OCI-M1 (cell line): ENCODE results near the gene HACL1.
A peak's percentile ranks its signal among the peaks of the same experiment; 100 is the strongest.
"Not testable (repeated sequence)": the region's sequence is repeated elsewhere in the genome, so short reads cannot be mapped to it uniquely, and the experiment has no call there.

Experiments used
- DNase-seq: peaks from one replicate; lab custom pipeline; 2025; lab: John Stamatoyannopoulos, UW

Gene HACL1

DNA sequence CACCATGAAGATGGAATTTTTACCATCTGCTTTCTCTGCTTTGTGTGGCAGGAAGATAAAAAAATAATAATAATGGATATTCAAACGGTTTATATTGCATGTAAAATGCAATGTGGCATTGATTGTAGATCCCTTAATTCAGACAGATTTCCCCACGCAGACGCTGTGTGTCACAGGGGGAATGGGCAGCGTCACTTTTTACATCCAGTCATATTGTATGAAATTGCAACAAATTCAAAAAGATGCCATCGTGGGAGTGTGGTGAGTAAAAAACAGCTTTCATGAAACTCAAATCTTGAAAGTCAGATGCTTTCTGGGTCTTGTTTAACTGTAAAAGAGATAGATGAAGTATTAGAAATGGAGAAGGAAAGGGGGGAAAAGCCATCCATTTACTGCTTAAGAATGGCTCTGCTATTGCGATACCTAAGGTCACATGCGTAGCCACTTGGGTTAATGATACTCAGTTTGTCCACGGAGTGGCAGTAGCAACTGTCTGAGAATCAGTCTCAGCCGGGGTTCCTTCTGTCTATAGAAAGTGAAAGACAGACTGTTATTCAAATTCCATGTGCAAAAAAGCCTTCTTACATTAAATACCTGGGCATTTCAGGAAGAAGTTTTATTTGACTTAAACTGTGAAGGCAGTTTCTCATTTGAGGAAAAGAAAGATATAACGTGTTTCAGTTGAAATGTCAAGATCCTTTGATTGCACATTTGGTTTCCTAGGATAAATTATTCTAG lies 28.7 kb upstream of the HACL1 start:
- DNase-seq = peak; percentile 93

DNA sequence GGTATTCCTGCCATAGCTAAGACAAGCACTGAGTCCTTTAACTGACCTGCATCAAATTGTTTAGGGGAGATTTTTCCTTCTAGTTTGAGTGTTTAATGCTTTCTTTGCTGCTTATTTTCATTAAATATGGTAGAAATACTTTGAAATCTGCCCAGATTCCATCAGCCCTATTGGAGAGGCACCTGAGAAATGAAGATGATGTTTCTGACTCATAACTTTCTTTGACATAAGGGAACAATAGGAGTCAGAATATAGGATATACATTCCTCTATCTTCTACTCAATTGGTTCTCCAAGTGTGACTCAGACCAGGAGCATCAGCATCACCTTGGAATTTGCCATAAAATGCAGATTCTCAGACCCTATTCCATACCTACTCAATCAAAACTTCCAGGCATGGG lies 27.6 kb upstream of the HACL1 start:
- no peak for DNase-seq

DNA sequence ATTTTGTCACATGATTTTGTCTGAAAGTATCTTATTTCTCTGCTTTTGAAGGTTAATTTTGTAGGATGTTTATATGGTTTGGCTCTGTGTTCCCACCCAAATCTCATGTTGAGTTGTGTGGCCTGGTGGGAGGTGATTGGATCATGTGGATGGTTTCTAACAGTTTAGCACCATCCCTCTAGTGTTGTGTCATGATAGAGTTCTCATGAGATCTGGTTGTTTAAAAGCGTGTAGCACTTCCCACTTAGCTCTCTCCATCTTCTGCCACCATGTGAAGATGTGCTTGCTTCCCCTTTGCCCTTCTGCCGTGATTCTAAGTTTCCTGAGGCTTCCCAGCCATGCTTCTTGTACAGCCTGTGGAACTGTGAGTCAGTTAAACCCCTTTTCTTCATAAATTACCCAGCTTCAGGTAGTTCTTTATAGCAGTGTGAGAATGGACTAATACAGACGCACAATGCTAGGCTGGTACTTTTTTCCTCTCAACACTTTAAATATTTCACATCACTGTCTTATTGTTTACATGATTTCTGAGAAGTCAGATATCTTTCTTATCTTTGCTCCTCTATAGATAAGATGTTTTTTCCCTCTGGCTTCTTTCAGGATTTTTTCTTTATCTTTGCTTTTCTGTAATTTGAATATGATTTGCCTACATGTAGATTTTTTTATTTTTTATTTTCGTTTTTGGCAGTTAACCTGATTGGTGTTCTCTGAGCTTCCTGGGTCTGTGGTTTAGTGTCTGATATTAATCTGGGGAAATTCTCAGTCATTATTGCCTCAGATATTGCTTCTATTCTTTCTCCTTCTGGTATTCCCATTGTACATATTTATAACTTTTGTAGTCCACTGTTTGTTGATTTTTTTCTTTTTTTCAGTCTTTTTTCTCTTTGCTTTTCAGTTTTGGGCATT lies 22.4 kb upstream of the HACL1 start:
- peak; percentile 49 for DNase-seq

DNA sequence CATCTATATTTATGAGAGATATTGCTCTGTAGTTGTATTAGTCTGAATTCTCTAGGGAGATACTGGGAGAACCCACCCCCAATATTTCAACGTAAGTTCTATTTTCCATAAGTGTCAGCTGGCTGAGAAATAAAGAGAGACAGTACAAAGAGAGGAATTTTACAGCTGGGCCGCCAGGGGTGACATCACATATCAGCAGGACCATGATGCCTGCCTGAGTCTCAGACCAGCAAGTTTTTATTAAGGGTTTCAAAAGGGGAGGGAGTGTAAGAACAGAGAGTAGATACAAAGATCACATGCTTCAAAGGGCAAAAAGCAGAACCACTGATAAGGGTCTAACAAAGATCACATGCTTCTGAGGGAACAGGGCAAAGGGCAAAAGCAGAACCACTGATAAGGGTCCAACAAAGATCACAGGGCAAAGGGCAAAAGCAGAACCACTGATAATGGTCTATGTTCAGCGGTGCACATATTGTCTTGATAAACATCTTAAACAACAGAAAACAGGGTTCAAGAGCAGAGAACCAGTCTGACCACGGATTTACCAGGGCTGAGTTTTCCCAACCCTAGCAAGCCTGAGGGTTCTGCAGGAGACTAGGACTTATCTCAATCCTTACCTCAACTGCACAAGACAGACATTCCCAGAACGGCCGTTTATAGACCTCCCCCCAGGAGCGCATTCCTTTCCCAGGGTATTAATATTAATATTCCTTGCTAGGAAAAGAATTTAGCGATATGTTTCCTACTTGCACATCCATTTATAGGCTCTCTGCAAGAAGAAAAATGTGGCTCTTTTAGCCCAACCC lies 18.5 kb upstream of the HACL1 start:
- peak; percentile 54 for DNase-seq

DNA sequence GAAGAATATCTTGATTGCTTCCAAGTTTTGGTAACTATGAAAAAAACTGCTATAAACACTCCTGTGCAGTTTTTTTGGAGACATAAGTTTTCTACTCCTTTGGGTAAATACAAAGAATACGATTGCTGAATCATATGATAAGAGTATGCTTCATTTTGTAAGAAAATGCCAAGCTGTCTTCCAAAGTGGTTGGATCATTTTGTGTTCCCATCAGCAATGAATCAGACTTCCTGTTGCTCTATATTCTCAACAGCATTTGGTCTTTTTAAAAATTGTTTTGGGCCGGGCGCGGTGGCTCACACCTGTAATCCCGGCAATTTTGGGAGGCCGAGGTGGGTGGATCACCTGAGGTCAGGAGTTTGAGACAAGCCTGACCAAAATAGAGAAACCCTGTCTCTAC lies 14.7 kb upstream of the HACL1 start:
- DNase-seq = no peak

DNA sequence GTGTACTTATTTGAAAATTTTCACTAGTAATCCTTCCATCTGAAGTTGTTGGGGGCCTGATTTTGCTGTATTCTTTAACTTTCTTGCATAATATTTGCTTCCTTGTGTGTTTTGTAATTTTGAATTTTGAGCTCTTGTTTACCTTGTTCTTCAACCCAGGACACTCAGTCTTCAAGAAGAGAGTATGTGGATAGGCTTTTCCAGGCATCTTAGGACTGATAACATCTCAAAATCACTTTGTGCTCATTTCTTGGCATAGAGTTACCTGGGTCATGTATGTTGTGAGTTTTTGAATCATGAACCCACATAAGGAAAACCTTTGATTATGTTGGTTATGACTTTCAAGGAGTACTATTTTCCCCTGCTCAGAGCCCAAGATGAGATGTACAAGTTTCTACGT lies 13.6 kb upstream of the HACL1 start:
- no peak for DNase-seq

DNA sequence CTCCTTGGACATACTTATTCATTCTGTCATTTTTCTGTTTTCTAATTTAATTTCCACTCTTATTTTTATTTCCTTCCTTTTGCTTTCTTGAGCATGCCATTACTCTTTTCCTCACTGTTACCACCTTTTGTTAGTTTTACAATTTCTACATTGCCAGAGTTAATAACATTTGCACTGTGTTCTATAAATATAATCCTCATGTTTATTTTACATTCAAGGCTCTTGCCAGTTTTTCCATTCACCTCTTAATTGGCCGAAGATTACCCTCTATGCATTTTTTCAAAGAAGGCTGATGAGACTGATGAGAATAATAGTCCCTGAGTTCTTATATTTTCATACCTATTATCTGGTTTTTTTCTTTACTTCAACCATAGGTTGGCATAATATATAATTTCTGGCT lies 10.6 kb upstream of the HACL1 start:
- DNase-seq = no peak

DNA sequence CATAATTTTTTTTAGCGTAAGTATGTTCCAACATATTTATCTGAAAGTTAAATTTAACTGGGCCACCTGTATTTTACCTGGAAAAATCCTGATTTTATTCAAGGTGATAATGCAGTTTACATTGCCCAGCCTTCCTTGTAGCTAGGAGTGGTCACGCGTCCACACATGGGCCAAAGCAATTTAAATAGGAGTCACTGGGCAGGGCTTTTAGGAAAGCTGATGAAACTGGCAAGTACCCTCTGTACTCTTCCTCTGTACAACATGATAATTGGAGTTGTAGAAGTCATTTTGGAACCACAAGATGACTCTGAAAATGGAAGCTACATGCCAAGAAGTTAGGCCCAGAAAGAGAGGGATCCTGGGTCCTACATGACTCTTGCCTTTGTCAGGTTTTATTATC lies 9.6 kb upstream of the HACL1 start:
- DNase-seq = no peak

DNA sequence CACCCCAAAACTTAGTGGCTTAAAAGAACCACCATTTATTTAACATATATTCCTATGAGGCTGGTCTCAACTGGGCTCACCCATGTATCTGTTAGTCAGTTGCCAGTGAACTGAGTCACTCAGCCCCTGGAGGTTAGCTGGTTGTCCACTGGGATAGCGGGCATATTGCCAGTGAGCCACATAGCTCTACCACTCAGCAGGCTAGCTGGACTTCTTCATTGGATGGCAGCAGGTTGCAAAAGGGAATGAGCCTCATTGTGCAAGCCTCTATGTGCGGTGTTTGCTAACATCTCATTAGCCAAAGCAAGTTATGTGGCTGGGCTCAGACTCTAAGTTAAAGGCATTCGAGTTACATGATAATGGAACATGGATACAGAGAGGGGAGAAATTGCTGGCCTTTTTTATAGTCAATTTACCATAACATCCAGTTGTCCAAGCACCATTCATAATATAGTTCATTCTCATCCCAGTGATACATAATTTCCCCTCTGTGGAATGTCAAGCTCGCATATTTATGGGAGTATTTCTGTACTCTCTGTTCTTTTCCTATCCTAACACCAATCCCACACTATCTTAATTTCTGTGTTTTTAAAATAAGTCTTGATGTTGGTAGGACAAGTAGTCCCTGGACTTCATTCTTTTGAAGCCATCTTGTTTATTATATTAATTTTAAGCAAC lies 8.9 kb upstream of the HACL1 start:
- DNase-seq = no peak

DNA sequence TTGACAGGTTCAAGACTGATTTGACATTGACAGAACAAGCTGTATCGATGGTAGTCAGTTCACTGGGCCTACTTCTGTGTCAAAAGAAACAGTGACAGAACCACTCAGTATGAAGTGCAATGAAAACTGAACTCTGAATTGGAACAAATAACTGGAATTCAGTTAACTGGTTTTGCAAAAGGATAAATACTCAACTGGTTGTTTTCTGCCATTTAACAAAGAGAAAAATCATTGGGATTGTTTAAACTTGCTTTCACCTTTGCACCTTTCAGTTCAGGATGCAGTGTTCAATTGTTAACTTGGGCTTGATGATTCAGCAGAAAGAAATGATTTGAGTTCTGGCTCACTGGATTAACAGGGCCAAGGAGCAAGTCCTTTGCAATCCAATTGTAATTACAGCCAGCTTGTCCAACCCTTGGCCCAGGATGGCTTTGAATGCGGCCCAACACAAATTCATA lies 5.1 kb upstream of the HACL1 start:
- DNase-seq = no peak

DNA sequence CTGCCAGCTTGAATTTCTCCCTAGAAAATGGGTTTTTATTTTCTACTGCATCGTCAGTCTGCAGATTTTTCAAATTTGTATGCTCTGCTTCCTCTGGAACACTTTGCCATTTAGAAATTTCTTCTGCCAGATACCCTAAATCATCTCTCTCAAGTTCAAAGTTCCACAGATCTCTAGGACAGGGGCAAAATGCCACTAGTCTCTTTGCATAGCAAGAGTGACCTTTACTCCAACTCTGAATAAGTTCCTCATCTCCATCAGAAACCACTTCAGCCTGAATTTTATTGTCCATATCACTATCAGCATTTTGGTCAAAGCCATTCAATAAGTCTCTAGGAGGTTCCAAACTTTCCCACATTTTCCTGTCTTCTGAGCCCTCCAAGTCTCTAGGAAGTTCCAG lies 3.2 kb upstream of the HACL1 start:
- DNase-seq = not testable (repeated sequence)

DNA sequence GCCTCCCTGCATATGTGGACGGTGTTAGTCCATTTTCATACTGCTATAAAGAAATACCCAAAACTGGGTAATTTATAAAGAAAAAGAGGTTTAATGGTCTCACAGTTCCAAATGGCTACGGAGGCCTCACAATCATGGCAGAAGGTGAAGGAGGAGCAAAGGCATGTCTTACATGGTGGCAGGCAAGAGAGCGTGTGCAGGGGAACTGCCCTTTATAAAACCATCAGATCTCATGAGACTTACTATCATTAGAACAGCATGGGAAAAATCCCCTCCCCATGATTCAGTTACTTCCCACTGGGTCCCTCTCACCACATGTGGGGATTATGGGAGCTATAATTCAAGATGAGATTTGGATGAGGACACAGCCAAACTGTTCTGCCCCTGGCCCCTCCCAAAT lies 1.4 kb upstream of the HACL1 start:
- not testable (repeated sequence) for DNase-seq

DNA sequence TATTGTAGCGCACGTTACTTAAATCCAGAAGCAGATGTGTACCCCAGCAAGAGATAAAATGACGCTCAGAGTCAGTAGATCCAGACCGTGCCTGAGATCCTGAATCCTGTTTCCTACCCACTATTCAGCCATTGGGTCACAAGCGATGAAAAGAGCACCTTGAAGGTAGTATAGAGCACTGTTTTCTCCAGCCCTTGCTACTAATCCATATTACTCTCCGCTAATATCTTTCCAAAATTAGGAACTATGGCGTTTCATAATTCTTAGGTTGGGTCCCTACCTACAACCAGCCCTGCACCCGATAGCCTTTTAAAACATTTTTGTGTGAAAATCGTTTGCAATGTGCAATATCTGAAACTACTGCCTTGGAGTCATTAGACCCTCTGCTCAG lies 772 bp upstream of the HACL1 start:
- no peak for DNase-seq

DNA sequence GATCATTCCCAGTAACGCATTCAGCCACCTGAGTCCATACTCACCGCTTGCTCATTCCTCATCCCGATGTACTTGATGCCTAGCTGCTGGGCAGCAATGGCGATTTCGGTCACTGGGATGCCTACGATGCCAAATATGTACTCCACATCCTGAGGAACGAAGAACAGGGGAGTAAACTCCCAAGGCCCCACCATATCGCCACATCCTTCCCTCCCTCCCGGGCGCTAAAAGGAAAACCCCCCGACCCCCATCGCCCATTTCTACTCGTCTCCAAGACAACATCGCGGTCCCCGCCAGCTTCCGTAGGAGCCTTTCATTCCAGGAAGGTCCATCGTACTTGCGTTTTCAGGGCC lies 347 bp downstream of the HACL1 start:
- no peak for DNase-seq

DNA sequence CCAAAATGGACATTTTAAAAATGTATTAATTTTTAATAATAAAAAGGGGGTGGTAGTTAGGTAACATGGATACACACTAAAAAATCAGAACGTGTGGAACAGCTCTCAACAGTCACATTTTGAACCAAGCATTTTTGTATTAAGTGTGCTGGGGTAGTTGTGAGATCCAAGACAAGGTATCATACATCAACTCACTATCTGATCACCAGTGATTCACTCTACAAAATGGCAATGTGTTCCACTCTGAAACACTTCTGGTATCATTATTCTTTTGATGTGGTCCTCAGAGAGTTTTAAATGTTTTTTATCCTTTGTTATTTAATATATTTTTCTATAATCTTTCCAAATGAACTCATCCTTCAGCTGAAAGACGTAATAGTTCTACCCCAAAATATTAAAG lies 5.4 kb downstream of the HACL1 start:
- no peak for DNase-seq

DNA sequence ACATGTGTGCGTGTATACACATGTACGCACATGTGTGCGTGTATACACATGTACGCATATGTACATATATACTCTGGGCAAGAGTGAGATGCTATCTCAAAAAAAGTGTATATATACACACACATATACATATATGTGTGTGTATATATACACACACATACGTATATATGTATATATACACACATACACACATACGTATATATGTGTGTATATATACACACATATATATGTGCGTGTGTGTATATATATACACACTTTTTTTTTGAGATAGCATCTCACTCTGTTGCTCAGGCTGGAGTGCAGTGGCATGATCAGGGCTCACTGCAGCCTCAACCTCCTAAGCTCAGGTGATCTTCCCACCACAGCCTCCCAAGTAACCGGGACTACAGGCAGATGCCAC lies 8.4 kb downstream of the HACL1 start:
- DNase-seq = no peak

DNA sequence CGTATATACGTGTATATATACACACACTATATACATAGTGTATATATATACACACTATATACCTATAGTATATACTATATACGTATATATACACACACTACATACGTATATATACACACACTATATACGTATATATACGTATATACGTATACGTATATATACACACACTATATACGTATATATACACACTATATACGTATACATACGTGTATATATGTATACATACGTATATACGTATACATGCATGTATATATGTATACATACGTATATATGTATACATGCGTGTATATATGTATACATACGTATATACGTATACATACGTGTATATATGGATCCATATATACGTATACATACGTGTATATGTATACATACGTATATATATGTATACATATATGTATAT lies 9.4 kb downstream of the HACL1 start:
- no peak for DNase-seq

DNA sequence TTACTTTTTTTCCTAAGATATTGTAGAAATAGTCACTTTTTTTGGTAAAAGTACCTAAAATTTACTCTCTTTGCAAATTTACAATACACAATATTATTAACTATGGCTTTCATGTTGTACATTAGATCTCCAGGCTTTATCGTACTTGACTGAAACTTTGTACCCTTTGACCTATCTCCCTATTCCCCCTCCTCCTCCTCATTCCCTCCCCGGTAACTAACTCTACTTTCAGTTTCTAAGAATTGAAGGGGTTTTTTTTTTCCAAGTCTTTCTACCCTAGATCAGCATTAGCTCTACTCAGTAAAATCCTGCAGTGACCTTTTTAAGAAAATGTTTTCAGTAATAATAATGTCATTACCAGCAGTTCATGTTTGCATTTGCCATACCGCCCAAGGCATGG lies 10.1 kb downstream of the HACL1 start:
- DNase-seq = peak; percentile 49

DNA sequence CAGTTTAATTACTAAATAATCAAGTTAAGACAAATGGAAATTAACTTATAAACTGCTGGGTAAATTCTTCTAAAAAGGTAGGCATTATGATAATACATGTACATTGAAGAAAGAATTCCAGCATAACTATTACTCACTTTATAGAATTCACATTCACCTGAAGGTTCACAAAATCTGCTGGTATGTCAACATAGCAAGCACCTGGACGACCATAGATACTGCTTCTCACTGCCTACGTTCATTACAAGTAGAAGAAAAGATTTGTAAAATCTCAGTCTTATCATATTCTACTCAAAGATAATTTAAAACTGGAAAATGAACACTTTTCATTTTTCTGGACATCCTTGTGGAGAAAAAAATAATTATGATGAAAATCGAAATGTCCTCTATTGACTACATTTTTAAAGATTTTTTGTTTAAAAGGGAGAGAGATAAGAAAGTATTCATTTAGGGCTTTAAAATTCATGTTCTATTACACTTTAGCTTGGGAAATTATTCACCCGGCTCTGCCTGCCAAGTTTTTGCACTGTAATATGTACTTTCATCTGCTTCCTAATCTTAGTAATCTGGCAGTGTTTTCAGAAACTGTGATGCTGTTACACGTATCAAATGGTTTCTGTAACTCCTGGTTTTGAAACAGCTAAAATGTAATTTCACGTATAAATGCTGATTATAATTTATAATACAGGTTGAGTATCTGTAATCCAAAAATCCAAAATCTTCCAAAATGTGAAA lies 16.1 kb downstream of the HACL1 start:
- DNase-seq = no peak

DNA sequence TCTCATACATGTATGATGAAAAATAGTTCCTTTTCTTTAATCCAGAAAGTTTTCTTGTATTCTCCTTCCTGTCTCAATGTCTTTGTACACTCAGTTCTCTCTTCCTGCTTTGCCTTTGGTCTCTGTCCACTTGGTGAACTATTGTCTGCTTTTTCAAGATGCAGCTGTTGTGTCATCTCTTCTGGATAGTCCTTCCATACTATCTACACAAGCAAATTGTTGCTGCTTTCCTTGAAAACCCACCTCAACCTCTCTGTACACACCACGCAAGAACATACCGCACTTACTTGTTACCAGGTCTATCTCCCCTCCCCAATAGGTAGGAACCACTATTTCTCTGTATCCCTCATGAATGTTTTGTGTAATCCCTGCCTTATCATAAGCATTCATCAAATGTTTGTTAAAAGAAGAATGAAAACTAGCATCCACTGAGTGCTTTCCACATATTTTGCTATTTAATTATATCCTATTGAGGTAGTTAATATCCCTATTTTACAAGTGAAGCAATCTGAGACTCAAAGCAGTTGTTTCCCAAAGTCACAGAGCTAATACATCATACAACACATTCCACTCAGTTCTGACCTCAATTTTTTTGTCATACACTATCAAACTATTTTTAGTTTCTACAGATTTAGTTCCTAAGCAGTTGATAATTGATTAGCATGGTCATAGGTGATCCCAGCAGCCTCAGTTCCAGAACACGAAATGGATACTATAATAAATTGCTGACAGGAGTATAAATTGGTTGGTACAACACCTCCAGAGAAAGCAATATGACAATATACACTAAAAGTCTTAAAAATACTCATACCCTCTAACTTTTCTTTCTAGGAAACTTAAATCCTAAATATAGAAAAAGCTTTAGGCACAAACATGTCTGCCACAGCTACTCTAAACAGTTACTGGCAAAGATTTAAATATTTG lies 19.6 kb downstream of the HACL1 start:
- DNase-seq = no peak
